ENCODE measurements around the gene USP34. TPM values are rescaled to one million over a fixed set of nuclear protein-coding genes. Genes with fewer than 3 reads are reported as not detected.
A peak's percentile ranks its signal among the peaks of the same experiment; 100 is the strongest.

The USP34 gene
- total and polyA plus RNA-seq, 2 experiments from 2014 or later, result 81.8 to 157 TPM

DNA sequence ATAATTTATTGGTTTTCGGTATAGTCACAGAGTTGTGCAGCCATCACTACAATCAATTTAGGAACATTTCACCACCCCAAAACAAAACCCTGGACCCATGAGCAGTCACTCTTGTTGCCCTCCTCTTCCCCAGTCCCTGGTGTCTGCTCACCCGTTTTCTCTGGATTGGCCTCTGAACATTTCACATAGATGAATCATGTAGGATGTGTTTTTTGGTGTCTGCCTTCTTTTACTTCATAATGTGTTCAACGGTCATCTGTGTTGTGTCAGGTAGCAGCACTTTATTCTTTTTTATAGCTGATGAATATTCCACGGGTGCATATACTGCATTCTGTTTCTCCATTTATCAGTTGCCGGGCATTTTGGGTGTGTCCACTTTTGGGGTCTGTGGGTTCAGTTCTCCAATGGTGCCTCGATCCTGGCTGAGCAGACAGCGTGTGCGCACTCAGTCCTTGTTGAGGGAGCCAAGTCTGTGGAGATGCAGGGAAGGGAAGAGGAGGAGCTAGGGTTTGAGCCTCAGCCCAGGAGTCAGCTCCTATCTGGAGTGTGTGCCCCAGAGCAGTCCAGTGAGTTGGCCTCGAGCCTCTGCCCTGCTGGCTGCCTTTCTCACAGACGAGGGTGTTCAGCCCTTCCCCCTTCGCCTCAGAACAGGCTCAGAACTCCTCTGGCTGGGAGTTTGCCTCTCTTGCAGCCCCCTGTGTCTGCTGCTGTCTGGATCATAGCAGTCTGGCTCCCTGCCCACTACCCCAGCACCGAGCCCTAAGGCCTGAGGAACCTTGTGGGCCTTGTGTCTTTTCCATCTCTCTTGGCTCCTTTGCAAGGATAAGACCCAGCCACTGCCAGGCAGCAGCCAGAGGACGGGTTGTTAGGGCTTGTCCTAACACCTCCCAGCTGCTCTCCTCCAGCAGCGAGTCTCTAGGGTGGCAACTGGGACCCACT is 290.9 kb downstream of the USP34 start (continued):
- TF ChIP-seq NANOG (IDR thresholded peaks at IDR 0.05; ENCODE audit: borderline replicate concordance) (no peak), ZNF331 (CRISPR knock-in tag; IDR thresholded peaks at IDR 0.05; ENCODE audit: low read depth) (no peak), ETS1 (IDR thresholded peaks at IDR 0.05) (no peak), EZH2 (IDR thresholded peaks at IDR 0.05; ENCODE audit: low read depth, unreplicated experiment) (no peak)
- TF ChIP-seq, protein P1, sequence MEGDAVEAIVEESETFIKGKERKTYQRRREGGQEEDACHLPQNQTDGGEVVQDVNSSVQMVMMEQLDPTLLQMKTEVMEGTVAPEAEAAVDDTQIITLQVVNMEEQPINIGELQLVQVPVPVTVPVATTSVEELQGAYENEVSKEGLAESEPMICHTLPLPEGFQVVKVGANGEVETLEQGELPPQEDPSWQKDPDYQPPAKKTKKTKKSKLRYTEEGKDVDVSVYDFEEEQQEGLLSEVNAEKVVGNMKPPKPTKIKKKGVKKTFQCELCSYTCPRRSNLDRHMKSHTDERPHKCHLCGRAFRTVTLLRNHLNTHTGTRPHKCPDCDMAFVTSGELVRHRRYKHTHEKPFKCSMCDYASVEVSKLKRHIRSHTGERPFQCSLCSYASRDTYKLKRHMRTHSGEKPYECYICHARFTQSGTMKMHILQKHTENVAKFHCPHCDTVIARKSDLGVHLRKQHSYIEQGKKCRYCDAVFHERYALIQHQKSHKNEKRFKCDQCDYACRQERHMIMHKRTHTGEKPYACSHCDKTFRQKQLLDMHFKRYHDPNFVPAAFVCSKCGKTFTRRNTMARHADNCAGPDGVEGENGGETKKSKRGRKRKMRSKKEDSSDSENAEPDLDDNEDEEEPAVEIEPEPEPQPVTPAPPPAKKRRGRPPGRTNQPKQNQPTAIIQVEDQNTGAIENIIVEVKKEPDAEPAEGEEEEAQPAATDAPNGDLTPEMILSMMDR (conservative IDR thresholded peaks at IDR 0.05; ENCODE audit: low read depth in 2 of 2), result no peak

- Mint-ChIP-seq H3K27me3 (ENCODE audit: insufficient read depth, low read depth, poor library complexity) (peaks cover 14% of the 10 kb centered on the region), H3K9me3 (no peaks in the 10 kb centered on the region), H3K4me1 (peaks cover 29% of the 10 kb centered on the region), H3K4me3 (peak overlapping the region; percentile 85), H3K27ac (no peak overlapping the region), H3K36me3 (ENCODE audit: low read depth) (peaks cover 43% of the 10 kb centered on the region)
- Histone ChIP-seq H3K27ac (ENCODE audit: low read depth) (no peak overlapping the region), H3K4me3 (peak overlapping the region; percentile 77), H2AFZ (no peak overlapping the region), H3K4me1 (ENCODE audit: insufficient read depth) (peaks cover 15% of the 10 kb centered on the region; the same call in 1 of the 2 replicates), H3K9me2 (ENCODE audit: insufficient read depth) (no peaks in the 10 kb centered on the region), H3F3A (replicated peaks; ENCODE audit: low read depth) (0 out of 2 replicates have a peak, but pooled peaks cover 9% of the 10 kb centered on the region), H4K20me1 (replicated peaks; ENCODE audit: insufficient read depth) (peaks cover 8% of the 10 kb centered on the region), H3K79me2 (replicated peaks; ENCODE audit: insufficient read depth) (peaks cover 13% of the 10 kb centered on the region), H3K27me3 (ENCODE audit: insufficient read depth) (peaks cover 14% of the 10 kb centered on the region), H3K36me3 (ENCODE audit: insufficient read depth) (peaks cover 11% of the 10 kb centered on the region), H3K4me2 (peak overlapping the region; percentile 92)
- no peak for TF ChIP-seq REST (IDR thresholded peaks at IDR 0.05; ENCODE audit: unreplicated experiment)
- ATAC-seq, result no peak
- DNase-seq (ENCODE audit: low spot score), result no peak
These were observed 292.0 kb downstream of the USP34 start for GRCh38 chr2:61178603-61179545.
